ENCODE measurements around the gene CHRNG.

The CHRNG gene

GRCh38 chr2:232502911-232503808 lies 36.3 kb upstream of the CHRNG start:
- Histone ChIP-seq H3F3A (ENCODE audit: low read depth) (no peaks in the 10 kb centered on the region), H4K20me1 (ENCODE audit: insufficient read depth, low read length, poor library complexity, severe bottlenecking) (no peaks in the 10 kb centered on the region), H3K4me1 (ENCODE audit: insufficient read depth, low read length, poor library complexity, severe bottlenecking) (no peaks in the 10 kb centered on the region), H3K79me2 (ENCODE audit: insufficient read depth, low read length) (no peaks in the 10 kb centered on the region), H3K4me3 (ENCODE audit: low read length, poor library complexity, severe bottlenecking) (no peak overlapping the region), H3K27me3 (ENCODE audit: insufficient read depth, low read length, poor library complexity, severe bottlenecking) (no peaks in the 10 kb centered on the region), H3K9ac (ENCODE audit: low read depth, low read length, poor library complexity, severe bottlenecking) (no peak overlapping the region), H3K9me2 (replicated peaks; ENCODE audit: low read depth, low read length) (no peaks in the 10 kb centered on the region), H3K9me3 (ENCODE audit: insufficient read depth, low read depth, low read length) (no peaks in the 10 kb centered on the region), H2AFZ (ENCODE audit: low read length) (no peak overlapping the region), H3K4me2 (ENCODE audit: low read depth, low read length, poor library complexity, severe bottlenecking) (no peak overlapping the region), H3K36me3 (ENCODE audit: insufficient read depth, low read length) (no peaks in the 10 kb centered on the region)
- TF ChIP-seq CTCF (conservative IDR thresholded peaks at IDR 0.05; ENCODE audit: low read length) (no peak), EZH2phosphoT487 (IDR thresholded peaks at IDR 0.05; ENCODE audit: borderline replicate concordance) (no peak)

GRCh38 chr2:232503809-232504323 lies 35.6 kb upstream of the CHRNG start:
- H3K9me2 ChIP-seq (replicated peaks; ENCODE audit: low read depth, low read length) = no peaks in the 10 kb centered on the region
- H3K36me3 ChIP-seq (ENCODE audit: insufficient read depth, low read length) = no peaks in the 10 kb centered on the region
- no peak overlapping the region for H3K4me3 ChIP-seq (ENCODE audit: low read length, poor library complexity, severe bottlenecking)
- H3K4me1 ChIP-seq (ENCODE audit: insufficient read depth, low read length, poor library complexity, severe bottlenecking) = no peaks in the 10 kb centered on the region
- TF ChIP-seq CTCF (conservative IDR thresholded peaks at IDR 0.05; ENCODE audit: low read length) (no peak), EZH2phosphoT487 (IDR thresholded peaks at IDR 0.05; ENCODE audit: borderline replicate concordance) (no peak)
- H3K79me2 ChIP-seq (ENCODE audit: insufficient read depth, low read length) = no peaks in the 10 kb centered on the region
- H3K9me3 ChIP-seq (ENCODE audit: insufficient read depth, low read depth, low read length) = no peaks in the 10 kb centered on the region
- H3K9ac ChIP-seq (ENCODE audit: low read depth, low read length, poor library complexity, severe bottlenecking) = no peak overlapping the region
- H3F3A ChIP-seq (ENCODE audit: low read depth) = no peaks in the 10 kb centered on the region
- no peaks in the 10 kb centered on the region for H4K20me1 ChIP-seq (ENCODE audit: insufficient read depth, low read length, poor library complexity, severe bottlenecking)
- no peak overlapping the region for H3K4me2 ChIP-seq (ENCODE audit: low read depth, low read length, poor library complexity, severe bottlenecking)
- no peak overlapping the region for H2AFZ ChIP-seq (ENCODE audit: low read length)
- no peaks in the 10 kb centered on the region for H3K27me3 ChIP-seq (ENCODE audit: insufficient read depth, low read length, poor library complexity, severe bottlenecking)

- H3K4me2 ChIP-seq (ENCODE audit: low read depth, low read length, poor library complexity, severe bottlenecking) = no peak overlapping the region
- no peak overlapping the region for H3K4me3 ChIP-seq (ENCODE audit: low read length, poor library complexity, severe bottlenecking)
- H3K36me3 ChIP-seq (ENCODE audit: insufficient read depth, low read length) = no peaks in the 10 kb centered on the region
- no peaks in the 10 kb centered on the region for H4K20me1 ChIP-seq (ENCODE audit: insufficient read depth, low read length, poor library complexity, severe bottlenecking)
- H3K79me2 ChIP-seq (ENCODE audit: insufficient read depth, low read length) = no peaks in the 10 kb centered on the region
- no peak overlapping the region for H3K9ac ChIP-seq (ENCODE audit: low read depth, low read length, poor library complexity, severe bottlenecking)
- no peaks in the 10 kb centered on the region for H3K9me3 ChIP-seq (ENCODE audit: insufficient read depth, low read depth, low read length)
- TF ChIP-seq EZH2phosphoT487 (IDR thresholded peaks at IDR 0.05; ENCODE audit: borderline replicate concordance) = no peak
- TF ChIP-seq CTCF (conservative IDR thresholded peaks at IDR 0.05; ENCODE audit: low read length) = no peak
- H3K4me1 ChIP-seq (ENCODE audit: insufficient read depth, low read length, poor library complexity, severe bottlenecking) = no peaks in the 10 kb centered on the region
- no peaks in the 10 kb centered on the region for H3F3A ChIP-seq (ENCODE audit: low read depth)
- H3K27me3 ChIP-seq (ENCODE audit: insufficient read depth, low read length, poor library complexity, severe bottlenecking) = no peaks in the 10 kb centered on the region
- no peak overlapping the region for H2AFZ ChIP-seq (ENCODE audit: low read length)
- H3K9me2 ChIP-seq (replicated peaks; ENCODE audit: low read depth, low read length) = no peaks in the 10 kb centered on the region
Measured at GRCh38 chr2:232504438-232504837, 35.1 kb upstream of the CHRNG start.

Data from Loucy (cell line).